ENCODE measurements around the gene SACM1L.
A peak's percentile ranks its signal among the peaks of the same experiment; 100 is the strongest.

Gene SACM1L

DNA sequence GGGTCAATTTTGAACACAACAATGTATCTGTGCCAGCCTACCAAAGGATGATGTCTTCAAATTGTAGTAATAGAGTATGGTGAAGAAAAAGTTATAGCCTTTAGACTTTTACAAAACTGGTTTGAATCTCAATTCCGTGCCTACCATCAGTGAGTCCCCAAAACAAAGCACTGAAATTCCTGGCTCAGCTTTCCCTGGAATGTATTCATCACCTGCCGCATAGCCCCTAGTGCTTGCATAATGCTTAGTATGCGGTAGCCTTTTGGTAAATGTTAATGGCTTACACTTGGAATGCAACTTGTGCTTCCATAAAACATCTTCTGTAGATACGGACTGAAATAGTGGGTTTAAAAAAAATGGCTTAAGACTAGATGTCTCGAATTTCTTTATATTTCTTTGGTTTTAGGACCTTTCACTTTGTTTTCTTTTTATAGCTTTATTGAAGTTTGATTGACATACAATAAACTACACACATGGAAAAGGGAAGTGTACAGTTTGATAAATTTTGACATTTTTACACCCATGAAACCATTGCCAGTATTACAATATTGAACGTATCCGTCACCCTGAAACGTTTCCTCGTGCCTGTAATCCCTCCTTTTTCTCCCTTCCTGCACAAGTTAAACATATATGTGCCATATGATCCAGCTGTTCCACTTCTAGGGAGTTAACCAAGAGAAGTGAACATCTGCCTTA is 12.1 kb downstream of the SACM1L start:
- no peak overlapping the region for H3K4me3 ChIP-seq (ENCODE audit: control insufficient read depth, low read depth, low read length)
- no peak for DNase-seq (ENCODE audit: low read depth)
- TF ChIP-seq, protein P1, sequence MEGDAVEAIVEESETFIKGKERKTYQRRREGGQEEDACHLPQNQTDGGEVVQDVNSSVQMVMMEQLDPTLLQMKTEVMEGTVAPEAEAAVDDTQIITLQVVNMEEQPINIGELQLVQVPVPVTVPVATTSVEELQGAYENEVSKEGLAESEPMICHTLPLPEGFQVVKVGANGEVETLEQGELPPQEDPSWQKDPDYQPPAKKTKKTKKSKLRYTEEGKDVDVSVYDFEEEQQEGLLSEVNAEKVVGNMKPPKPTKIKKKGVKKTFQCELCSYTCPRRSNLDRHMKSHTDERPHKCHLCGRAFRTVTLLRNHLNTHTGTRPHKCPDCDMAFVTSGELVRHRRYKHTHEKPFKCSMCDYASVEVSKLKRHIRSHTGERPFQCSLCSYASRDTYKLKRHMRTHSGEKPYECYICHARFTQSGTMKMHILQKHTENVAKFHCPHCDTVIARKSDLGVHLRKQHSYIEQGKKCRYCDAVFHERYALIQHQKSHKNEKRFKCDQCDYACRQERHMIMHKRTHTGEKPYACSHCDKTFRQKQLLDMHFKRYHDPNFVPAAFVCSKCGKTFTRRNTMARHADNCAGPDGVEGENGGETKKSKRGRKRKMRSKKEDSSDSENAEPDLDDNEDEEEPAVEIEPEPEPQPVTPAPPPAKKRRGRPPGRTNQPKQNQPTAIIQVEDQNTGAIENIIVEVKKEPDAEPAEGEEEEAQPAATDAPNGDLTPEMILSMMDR (conservative IDR thresholded peaks at IDR 0.05; ENCODE audit: control insufficient read depth, insufficient read depth, low read depth, low read length), result no peak

DNA sequence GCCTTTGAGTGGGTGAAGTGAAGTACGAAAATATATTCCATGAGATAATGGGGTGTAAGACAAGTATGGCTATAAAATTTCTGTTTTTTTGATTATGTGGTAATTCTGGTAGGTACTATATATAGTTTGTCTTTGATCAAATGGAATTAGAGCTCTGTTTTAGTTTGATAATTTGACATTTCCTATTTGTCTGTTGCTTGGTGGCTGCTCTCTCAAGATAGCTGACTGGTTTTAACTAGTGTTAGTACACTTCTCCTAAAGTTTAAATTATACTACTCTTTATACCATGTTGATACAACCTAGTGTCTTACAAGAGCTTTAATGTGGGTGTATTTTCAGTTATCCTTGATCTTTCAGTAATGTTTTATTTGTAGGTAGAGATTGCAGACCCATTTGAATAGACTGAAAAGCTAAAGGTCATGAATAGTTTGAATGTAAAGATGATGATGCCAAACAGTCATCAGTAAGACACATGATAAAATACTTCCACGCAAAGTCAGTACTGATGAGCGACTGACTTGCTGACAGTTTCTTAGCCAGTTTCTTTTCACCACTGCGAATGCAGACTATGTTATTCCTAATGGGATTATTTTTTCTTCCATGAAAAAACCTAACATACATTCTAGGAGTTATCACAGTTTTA is 15.2 kb downstream of the SACM1L start:
- TF ChIP-seq, protein P1 (conservative IDR thresholded peaks at IDR 0.05; ENCODE audit: control insufficient read depth, insufficient read depth, low read depth, low read length), result no peak
- H3K4me3 ChIP-seq (ENCODE audit: control insufficient read depth, low read depth, low read length), result no peak overlapping the region
- DNase-seq (ENCODE audit: low read depth), result no peak

DNA sequence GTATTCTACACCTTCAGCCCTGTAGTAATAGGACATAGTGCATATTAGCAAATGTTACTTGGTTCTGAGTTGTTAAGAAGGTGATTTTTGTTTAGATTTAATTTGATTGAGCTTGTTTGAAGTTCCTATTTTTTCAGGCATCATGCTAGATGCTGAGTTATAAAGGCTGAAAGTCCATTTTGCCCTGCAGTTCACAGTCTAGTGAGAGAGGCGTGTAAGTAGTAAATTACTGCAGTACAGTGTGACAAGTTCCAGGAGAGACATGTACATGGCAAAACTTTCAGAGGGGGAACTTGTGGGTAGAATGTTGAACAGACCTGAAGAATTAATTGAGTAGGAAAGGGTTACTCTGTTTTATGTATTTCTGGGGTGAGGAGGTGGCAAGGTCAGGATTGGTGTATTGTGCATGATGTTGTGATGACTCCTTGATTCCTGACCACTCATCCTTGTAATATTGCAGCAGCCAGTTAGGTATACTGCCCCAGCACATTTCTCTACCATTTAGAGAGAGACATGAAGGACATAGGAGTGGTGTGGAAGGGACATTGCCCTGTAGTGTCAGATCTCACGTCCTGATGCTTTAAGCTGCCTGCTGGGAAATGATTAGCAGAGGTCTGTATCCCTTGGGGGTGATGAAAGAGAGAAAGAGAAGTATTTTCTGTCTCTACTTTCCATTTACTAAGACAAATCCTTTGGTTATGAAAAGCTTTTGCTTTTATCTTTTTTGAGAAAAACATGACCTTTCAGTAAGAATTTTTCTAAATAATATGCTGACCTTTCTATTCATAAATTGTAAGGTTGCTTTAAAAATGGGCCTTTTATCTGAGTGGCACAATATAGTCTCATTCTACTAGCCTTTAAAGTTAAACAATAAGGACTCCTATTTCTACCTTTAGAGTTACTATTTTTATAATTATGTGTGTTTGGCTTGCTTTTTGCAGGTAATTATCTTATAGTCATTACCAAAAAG is 16.9 kb downstream of the SACM1L start:
- no peak overlapping the region for H3K4me3 ChIP-seq (ENCODE audit: control insufficient read depth, low read depth, low read length)
- TF ChIP-seq, protein P1 (conservative IDR thresholded peaks at IDR 0.05; ENCODE audit: control insufficient read depth, insufficient read depth, low read depth, low read length), result no peak
- DNase-seq (ENCODE audit: low read depth), result peak; percentile 15

DNA sequence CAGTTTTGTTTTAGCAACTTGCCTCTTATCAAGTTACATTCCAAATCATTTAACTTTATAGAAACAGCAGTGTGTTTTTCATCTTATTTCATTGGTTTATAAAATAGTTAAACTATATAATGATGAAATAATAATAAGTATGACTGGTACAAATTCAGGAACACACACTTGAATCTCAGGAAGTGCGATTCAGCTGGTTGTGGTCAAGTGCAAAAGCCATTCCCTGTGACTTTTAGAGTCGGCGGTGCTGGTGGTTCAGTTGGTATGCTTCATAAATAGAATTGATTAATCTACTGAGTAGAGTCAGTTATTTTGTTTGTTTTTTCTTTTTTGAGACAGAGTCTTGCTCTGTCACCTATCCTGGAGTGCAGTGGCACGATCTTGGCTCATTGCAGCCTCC is 22.7 kb downstream of the SACM1L start:
- TF ChIP-seq, protein P1 (conservative IDR thresholded peaks at IDR 0.05; ENCODE audit: control insufficient read depth, insufficient read depth, low read depth, low read length), result no peak
- H3K4me3 ChIP-seq (ENCODE audit: control insufficient read depth, low read depth, low read length), result no peak overlapping the region
- DNase-seq (ENCODE audit: low read depth), result peak; percentile 11

DNA sequence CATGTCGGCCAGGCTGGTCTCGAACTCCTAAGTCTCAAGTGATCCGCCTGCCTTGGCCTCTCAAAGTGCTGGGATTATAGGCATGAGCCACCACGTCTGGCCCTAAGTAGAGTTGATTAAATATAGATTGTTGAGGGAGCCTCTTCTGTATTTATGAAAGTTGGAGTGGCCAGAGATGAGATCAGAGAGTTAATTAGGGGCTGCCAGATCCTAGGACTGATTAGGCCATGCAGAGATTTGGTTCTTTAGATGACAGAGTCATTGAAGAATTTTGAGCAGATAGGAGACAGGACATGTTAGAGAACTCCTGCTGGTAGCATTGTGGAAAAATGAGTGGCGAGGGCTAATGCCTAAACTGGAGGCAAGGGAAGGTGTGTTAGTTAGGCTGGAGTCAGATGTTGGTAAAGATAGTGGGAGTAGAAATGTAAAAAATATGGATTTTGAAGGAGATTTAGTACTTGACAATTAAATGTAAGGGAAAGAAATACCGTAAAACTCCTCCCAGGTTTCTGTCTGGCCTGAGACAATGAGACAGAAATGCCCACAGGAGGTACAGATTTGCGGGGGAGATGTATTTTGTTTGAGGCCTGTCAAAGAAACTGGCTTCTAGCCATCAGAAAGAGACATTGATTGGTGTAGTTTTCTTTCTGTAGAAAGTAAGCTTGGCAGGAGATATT is 23.4 kb downstream of the SACM1L start:
- no peak for DNase-seq (ENCODE audit: low read depth)
- TF ChIP-seq, protein P1 (conservative IDR thresholded peaks at IDR 0.05; ENCODE audit: control insufficient read depth, insufficient read depth, low read depth, low read length), result no peak
- no peak overlapping the region for H3K4me3 ChIP-seq (ENCODE audit: control insufficient read depth, low read depth, low read length)

DNA sequence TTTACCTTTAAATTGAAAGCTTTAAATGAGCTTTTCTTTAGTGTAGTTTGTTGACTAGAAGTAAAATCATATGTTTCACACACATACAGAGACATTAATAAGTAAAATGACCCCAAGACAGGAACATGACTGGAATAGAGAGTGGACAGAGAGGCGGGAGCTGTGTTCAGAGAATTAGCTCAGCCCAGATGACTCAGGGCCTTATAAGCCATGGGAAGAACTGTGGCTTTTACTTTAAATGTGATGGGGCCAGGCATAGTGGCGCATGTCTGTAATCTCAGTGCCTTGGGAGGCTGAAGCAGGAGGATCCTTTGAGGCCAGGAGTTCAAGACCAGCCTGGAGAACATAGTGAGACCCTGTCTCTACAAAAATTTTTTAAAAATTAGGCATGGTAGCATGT is 26.7 kb downstream of the SACM1L start:
- TF ChIP-seq, protein P1 (conservative IDR thresholded peaks at IDR 0.05; ENCODE audit: control insufficient read depth, insufficient read depth, low read depth, low read length), result no peak
- no peak overlapping the region for H3K4me3 ChIP-seq (ENCODE audit: control insufficient read depth, low read depth, low read length)
- DNase-seq (ENCODE audit: low read depth), result peak; percentile 39

All from fibroblast of mammary gland (primary cell).